Mononuclear cell (primary cell): ENCODE results near the gene KRT4. TPM values are rescaled to one million over a fixed set of nuclear protein-coding genes. Genes with fewer than 3 reads are reported as not detected.

Source experiments
- H3K27me3 ChIP-seq: 2 replicates; pipeline ENCODE4 v1.6.0; 2011; ENCODE audit warnings: low read length, control low read depth; ENCODE audit not compliant: insufficient read depth
- H3K4me1 ChIP-seq: 2 replicates; pipeline ENCODE4 v1.5.1; 2011; ENCODE audit warnings: mild to moderate bottlenecking, low read length, control low read depth; ENCODE audit not compliant: insufficient read depth
- H3K4me3 ChIP-seq: 2 replicates; pipeline ENCODE4 v1.5.1; 2011; ENCODE audit warnings: mild to moderate bottlenecking, low read length, moderate library complexity
- H3K9me3 ChIP-seq: 2 replicates; pipeline ENCODE4 v1.5.1; 2011; ENCODE audit warnings: low read depth, mild to moderate bottlenecking, control low read depth, low read length
- total RNA-seq: library from RNA; depleted of rRNA; stranded (reverse); fragments of >200 nt; gene quantifications from one replicate; pipeline ENCODE4 v1.2.3, GENCODE V29; 2012

Gene KRT4
- total RNA-seq, 1 donor: not detected

DNA sequence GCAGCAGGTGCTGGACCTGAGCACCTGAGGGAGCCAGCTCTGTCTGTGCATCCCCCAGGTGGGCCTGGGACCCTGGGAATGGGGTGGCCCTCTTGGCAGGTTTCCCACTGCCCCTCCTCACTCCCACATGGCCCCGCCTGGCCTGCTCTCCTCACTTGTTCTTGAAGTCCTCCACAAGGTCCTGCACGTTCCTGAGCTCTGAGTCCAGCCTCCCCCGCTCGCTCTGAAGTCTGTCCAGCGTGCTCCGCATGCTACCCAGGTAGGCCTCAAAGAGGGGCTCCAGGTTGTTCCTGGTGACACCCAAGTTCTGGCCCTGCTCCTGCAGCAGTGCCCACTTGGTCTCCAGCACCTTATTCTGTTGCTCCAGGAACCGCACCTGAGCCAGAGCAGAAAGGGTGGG, 17.3 kb upstream of the KRT4 start:
- Histone ChIP-seq H3K9me3 (no peaks in the 10 kb centered on the region), H3K4me3 (no peak overlapping the region), H3K4me1 (peaks cover 6% of the 10 kb centered on the region), H3K27me3 (no peaks in the 10 kb centered on the region)

DNA sequence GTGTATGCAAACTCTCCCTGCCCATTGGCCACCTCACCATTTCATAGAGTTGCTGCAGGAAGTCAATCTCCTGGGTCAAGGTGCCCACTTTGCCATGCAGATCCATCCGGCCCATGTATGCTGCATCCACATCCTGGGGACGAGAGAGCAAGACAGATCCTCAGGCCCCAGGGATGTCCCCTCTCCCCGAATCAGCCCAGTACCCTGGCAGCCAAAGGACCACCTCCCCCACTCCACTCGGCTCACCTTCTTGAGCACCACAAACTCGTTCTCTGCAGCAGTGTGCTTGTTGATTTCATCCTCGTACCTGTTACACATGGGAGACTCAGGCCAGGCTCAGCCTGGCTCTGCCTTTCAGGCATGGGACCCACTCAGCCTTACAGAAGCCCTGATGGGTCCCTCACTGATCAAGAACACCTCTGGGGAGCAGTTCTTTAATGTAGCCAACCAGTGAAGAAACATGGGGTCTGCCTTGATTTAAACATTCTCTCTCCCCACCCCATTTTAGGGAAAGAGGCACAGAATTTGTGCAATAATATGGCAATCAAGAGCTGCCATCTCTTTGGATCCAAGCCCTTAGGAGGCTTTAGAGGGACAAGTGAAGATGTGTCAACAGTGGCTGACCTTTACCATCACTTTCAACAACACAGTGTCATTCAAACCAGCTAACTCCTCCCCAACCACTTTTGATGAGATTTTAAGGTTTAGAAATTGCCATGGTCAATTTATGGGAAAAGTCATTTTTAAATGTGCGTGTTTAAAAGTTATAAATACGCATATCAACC, 16.3 kb upstream of the KRT4 start:
- no peaks in the 10 kb centered on the region for H3K27me3 ChIP-seq
- no peaks in the 10 kb centered on the region for H3K9me3 ChIP-seq
- H3K4me1 ChIP-seq: no peaks in the 10 kb centered on the region
- H3K4me3 ChIP-seq: no peak overlapping the region

DNA sequence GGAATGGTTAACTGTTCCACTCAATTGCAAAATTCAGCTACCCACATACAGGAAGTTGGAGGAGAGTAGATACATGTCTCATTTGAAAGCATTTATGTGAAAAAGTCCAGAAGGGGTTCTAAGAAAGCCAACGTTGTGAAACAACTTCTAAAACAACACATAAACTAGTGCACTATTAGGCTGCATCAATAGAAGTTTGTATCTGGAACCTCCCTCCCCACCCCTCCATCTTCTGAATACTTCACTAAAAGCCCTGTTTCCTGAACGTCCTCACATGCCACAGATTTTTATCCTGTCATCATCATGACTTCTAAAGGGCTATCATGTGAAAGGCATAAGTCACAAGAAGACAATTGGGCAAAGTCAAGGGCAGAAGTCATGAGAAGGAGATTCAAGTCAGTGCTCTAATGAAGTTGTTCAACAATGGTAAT, 14.7 kb upstream of the KRT4 start:
- no peaks in the 10 kb centered on the region for H3K9me3 ChIP-seq
- no peaks in the 10 kb centered on the region for H3K27me3 ChIP-seq
- no peaks in the 10 kb centered on the region for H3K4me1 ChIP-seq
- no peak overlapping the region for H3K4me3 ChIP-seq

DNA sequence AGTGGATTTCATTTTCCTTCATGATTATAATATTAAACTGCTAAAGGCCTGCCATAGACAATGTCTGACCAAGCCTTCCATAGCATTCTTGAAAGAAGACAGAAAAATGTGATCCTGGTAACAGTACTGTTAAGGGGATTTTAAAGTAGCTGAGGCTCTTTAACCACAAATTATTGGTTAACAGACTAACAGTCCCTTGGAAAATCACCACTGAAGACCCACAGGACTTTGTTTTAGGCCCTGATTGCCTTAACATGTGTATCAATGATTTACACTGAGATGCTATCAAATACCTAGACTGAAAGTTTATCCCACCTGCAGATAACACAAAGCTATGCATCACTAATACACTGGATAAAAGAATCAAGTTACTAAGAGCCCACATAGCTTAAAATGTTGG, 14.2 kb upstream of the KRT4 start:
- H3K4me3 ChIP-seq: no peak overlapping the region
- H3K27me3 ChIP-seq: no peaks in the 10 kb centered on the region
- H3K9me3 ChIP-seq: no peaks in the 10 kb centered on the region
- no peaks in the 10 kb centered on the region for H3K4me1 ChIP-seq

DNA sequence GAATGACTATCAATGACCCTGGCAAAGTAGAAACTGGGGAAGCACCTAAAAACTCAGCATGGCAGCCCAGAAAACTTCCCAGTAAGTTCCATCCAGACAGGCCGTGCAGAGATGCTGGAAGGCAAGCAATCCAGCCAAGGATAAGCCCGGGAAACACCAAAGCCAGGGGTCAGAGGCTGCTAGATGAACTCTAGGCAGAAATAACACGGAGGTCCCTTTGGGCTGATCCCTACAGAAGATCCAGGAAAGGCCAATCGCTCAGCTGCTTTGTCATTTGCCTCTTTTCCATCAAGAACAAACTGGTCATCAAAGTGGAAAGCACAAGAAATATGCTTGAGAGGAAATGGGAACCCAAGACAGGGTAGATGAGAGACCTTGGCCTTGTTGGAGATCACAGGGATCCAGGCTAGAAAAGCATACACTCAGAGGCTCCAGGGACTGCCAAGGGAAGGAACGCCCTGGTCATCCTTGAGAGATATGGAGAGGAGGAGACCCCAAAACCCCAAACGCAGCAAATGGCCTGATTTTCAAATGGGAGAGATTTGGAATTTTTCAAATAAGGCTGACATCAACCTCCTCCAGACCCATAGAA, 13.7 kb upstream of the KRT4 start:
- Histone ChIP-seq H3K4me3 (no peak overlapping the region), H3K9me3 (no peaks in the 10 kb centered on the region), H3K4me1 (no peaks in the 10 kb centered on the region), H3K27me3 (no peaks in the 10 kb centered on the region)

DNA sequence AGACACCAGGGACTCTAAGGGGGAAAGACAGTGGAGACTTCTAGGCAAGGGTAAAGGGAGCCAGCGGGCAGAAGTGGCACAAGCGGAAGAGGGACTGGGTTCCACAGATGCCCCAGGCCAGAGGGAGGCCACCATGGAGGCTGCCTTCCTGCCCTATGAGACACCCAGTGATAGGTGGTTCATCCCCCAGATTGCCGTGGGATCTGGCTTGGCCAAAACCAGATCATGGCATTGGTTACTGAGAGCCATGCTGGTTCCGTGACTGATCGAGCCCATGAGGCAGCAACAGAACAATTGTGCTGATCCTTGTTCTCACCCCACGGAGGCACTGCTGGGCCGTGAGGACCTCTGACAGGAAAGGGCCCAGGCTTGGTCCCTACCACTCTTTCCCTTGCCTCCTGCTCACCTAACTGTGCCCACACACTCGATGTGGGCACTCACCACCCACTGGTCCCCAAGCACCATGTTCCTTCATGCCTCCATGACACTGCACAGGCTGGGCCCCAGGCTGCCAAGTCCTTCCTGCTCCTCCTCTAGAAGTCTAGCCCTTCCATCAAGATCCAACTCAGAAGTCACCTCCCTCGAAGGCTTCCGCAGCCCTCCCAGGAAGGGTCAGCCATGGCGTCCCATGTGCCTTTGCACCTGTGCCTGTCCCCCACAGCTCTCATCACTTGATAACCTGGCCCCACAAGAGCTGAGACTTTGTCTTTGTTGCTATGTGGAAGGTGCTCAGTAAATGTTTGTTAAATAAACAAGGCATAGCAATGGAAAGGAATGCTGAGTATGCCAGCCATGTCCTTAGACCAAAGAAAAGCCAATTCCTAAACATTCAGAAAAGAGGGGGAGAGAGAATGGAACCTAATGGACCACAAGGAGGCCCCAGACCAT, 12.9 kb upstream of the KRT4 start:
- H3K27me3 ChIP-seq: no peaks in the 10 kb centered on the region
- no peaks in the 10 kb centered on the region for H3K4me1 ChIP-seq
- H3K9me3 ChIP-seq: no peaks in the 10 kb centered on the region
- no peak overlapping the region for H3K4me3 ChIP-seq

DNA sequence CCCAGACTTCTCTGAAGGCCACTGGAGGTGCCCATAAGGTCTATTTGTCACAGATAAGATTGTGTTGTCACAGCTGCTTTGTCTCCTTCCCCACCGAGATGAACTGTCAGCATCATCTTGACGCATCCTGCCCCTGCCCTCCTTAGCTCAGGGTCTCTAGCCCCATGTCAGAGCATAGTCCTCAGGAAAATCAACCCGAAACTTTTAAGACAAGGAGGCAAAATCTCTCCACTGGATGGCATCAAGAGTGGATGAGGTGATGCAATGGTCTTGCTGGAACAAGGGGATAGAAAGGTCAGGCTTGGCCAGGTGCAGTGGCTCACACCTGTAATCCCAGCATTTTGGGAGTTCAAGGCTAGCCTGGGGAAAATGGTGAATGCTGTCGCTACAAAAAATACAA, 12.0 kb upstream of the KRT4 start:
- H3K27me3 ChIP-seq: no peaks in the 10 kb centered on the region
- H3K4me1 ChIP-seq: no peaks in the 10 kb centered on the region
- no peaks in the 10 kb centered on the region for H3K9me3 ChIP-seq
- no peak overlapping the region for H3K4me3 ChIP-seq

DNA sequence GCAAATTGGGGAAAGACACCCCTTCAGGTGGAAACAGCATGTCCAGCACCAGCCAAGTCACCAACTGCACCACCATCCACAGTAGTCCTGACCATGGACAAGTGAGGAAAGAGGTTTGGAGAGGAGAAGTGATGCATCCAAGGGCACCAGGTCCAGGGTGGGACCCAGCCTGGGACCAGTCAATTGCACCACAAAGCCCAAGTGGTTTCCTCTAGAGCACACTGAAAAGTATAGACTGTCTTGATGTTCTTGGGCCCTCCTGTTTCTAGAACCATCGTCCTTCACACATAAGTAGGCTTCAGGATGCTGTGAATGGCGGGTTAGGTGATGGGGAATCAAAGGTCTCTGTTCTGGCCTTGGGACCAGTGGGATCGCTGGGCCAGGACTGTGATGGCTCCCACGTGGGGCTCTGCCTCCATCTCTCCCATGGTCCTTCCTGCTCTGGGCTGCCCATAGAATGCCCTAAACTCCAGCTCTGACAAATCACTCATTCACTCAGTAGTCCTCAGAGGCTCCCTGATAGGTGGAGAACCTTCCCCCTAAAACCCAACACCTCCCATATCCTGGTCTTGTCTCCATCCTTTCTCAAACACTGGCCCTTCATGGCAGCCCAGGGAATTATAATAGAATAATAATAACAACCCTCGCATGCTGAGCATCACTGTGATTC, 11.0 kb upstream of the KRT4 start:
- no peaks in the 10 kb centered on the region for H3K27me3 ChIP-seq
- no peaks in the 10 kb centered on the region for H3K9me3 ChIP-seq
- no peak overlapping the region for H3K4me3 ChIP-seq
- H3K4me1 ChIP-seq: no peaks in the 10 kb centered on the region

DNA sequence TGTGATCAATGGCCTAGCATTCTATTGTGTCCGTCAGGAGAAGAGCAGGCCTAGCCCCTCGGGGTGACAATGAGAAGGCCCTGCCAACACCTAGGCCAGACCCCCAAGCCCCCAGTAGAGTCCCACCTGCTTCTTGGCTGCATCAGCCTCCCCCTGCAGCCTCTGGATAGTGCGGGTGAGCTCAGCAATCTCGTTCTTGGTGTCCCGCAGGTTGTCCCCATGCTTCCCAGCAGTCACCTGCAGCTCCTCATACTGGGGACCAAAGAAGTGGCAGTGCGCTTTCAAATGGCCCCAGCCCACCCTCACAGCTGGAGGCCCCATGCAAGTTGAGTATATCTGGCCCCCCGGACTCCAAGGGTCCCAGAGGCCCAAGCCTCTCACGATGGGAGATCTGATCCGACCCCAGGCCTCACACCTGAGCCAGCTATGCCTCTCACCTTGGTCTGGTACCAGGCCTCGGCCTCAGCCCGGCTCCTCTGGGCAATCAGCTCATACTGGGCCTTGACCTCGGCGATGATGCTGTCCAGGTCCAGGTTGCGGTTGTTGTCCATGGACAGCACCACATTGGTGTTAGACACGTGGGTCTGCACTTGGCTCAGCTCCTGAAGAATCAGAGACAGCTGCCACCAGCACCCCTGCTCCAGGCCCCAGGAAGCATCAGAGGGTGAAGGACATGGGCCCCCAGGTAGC, 10.0 kb upstream of the KRT4 start:
- no peaks in the 10 kb centered on the region for H3K27me3 ChIP-seq
- no peak overlapping the region for H3K4me3 ChIP-seq
- H3K4me1 ChIP-seq: no peaks in the 10 kb centered on the region
- H3K9me3 ChIP-seq: no peaks in the 10 kb centered on the region

DNA sequence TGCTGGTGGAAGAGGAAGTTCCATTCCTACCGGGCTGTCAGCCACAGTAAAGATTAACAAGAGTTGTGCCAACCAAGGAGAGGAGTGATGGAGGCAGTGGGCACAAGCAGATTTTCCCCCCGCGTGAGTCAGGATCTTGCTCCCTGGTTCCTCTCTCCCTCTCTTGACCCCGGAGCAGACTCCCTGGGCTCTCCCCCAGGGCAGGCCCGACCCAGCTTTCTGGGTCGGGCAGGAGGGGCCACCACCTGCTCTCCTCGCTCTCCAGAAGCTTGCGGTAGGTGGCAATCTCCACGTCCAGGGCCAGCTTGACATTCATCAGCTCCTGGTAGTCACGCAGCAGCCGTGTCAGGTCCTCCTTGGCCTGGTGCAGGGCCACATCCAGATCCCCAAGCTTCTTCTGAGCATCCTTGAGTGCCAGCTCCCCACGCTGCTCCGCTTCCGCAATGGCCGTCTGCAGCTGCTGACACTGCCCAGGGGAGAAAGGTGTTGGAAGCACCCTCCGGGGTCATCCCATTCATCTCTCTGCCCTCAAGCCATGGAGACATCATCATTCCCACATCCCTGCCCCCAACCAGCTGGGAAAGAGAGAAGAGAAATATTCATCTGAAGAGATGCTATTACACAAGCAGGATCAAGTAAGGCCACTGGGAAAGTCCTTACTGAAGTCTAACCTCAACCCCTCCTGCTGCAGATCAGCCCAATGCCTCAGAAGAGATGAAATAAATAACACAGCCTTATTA, 9.0 kb upstream of the KRT4 start:
- Histone ChIP-seq H3K27me3 (no peaks in the 10 kb centered on the region), H3K9me3 (no peaks in the 10 kb centered on the region), H3K4me1 (no peaks in the 10 kb centered on the region), H3K4me3 (no peak overlapping the region)

DNA sequence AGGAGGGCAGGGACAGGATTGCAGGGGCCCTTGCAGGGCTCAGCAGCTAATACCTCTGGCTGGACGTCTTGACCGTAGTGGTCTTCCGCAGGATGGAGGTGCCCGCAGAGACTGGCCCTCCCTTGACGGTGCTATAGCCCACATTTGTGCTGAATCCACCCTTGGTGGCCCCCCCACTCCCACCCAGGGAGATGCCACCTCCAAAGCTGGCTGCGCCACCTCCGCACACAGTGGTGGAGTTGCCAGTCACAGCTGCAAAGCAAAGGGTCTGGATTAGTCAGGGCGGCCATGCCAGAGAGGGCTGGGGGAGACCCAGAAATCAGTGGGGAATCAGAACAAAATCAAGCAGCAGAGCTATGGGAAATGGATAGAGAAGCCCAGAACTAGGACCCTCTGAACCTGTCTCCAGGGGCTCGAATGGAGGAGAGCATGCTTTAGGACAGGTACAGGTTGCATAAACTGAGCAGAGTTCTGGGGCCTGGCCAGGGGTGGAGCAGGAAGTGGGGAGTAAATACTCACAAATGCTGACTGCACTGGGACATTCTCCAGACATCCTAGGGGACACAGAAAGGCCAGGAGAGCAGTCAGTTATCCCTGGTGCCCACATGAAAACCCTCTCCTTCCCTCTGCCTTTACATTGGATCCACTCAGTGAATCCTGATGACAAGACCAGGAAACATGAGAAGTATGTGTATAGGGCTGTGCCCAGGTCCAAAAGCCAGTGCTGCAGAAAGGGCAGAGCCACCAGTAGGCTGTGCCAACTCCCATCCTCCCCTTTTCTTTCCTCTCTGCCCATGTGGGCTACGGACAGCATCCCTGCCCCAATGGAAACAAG, 8.1 kb upstream of the KRT4 start:
- Histone ChIP-seq H3K4me3 (no peak overlapping the region), H3K9me3 (no peaks in the 10 kb centered on the region), H3K4me1 (no peaks in the 10 kb centered on the region), H3K27me3 (no peaks in the 10 kb centered on the region)

DNA sequence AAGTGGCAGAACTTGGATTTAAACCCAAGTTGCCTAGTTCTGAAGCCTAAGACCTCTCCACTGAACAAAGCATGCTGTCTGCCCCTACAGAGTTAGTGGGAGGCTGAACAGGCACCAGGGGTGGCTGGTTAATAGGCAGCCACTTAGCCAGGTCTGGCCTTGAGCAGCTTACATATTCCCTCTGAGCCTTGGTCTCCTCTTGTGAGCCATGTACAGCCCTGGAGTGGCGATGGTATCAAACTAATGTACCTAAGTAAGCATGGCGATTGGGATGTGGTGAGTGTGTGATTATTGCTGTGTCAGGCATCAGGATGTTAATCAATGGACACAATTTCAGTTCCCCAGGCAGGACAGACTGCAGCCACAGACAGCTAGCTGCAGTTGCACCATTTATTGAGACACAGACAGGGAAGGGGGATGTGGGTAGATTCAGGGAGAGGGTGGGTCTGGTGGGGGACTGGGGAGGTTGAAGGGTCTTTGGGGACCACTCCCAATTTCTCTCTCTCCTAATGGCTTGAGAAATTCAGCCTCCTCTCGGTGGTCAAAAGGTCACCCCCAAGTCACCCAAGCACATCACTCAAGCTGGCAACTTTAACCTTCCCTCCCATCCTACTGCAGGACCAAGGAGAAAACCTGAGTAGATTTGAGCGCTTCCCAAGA, 7.3 kb upstream of the KRT4 start:
- Histone ChIP-seq H3K27me3 (no peaks in the 10 kb centered on the region), H3K4me1 (no peaks in the 10 kb centered on the region), H3K4me3 (no peak overlapping the region), H3K9me3 (no peaks in the 10 kb centered on the region)

DNA sequence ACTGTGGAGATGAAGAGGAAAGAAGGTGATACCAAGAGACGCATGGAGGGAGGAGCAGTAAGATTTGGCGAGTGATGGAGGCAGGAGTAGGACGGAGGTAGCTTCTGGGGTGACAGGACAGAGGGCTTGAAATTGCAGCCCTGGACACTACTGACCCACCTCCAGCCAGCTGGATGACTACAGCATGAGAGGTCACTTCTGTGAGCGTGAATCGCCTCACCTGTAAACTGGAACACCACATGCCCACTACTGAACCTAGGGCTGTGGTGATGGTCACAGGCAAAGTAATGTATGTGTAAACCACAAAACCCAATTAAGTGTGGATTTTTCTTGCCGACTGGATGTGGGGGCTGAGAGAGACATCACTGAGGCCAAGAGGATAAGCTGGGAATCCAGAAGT, 6.6 kb upstream of the KRT4 start:
- H3K27me3 ChIP-seq: no peaks in the 10 kb centered on the region

More for the DNA sequence above, 6.6 kb upstream of the KRT4 start:
- Histone ChIP-seq H3K4me1 (no peaks in the 10 kb centered on the region), H3K4me3 (no peak overlapping the region), H3K9me3 (no peaks in the 10 kb centered on the region)
